Adrenal gland (tissue), 5 donors: ENCODE results near the gene CHD1L.

ENCODE experiments used
- POLR2A ChIP-seq, 2 donors: fragments of 450-650 bp; IDR thresholded peaks; one replicate each; pipeline ENCODE4 v1.6.1; 2017; ENCODE audit warnings: antibody characterized with exemption in 2 of 2, mild to moderate bottlenecking in 2 of 2, moderate library complexity in 1 of 2
- TF ChIP-seq, protein P1 (sequence below), 6 experiments: fragments of 450-650 bp in 4 of 6; fragments of 200-600 bp in 2 of 6; sonication (generic) in 1 of 6; IDR thresholded peaks; 1 replicate in 5 of 6; 2 replicates in 1 of 6; pipeline versions ENCODE4 v1.5.1 to v1.8.0; 2016 to 2021; ENCODE audit warnings: antibody characterized with exemption in 6 of 6, mild to moderate bottlenecking in 2 of 6, moderate library complexity in 1 of 6
- donor health status: DM: no; HTN: no; CAD: no.

- TF ChIP-seq POLR2A (IDR thresholded peaks at IDR 0.05): no peak
- TF ChIP-seq, protein P1, sequence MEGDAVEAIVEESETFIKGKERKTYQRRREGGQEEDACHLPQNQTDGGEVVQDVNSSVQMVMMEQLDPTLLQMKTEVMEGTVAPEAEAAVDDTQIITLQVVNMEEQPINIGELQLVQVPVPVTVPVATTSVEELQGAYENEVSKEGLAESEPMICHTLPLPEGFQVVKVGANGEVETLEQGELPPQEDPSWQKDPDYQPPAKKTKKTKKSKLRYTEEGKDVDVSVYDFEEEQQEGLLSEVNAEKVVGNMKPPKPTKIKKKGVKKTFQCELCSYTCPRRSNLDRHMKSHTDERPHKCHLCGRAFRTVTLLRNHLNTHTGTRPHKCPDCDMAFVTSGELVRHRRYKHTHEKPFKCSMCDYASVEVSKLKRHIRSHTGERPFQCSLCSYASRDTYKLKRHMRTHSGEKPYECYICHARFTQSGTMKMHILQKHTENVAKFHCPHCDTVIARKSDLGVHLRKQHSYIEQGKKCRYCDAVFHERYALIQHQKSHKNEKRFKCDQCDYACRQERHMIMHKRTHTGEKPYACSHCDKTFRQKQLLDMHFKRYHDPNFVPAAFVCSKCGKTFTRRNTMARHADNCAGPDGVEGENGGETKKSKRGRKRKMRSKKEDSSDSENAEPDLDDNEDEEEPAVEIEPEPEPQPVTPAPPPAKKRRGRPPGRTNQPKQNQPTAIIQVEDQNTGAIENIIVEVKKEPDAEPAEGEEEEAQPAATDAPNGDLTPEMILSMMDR (IDR thresholded peaks at IDR 0.05): no peak
Measured at GRCh38 chr1:147235822-147236221, 6.7 kb upstream of the CHD1L start.
